Measurements from ENCODE around the gene TRAPPC2B. TPM values are rescaled to one million over a fixed set of nuclear protein-coding genes. Genes with fewer than 3 reads are reported as not detected.

The TRAPPC2B gene
- total and polyA plus RNA-seq, 3 donors from 2014 or later, result 24.0 to 31.2 (median 30.2) TPM

GRCh38 chr19:57327993-57328392, 35.4 kb upstream of the TRAPPC2B start:
- H3K4me3 ChIP-seq, result no peak overlapping the region
- no peak for TF ChIP-seq POLR2A (IDR thresholded peaks at IDR 0.05)
- TF ChIP-seq, protein P1, sequence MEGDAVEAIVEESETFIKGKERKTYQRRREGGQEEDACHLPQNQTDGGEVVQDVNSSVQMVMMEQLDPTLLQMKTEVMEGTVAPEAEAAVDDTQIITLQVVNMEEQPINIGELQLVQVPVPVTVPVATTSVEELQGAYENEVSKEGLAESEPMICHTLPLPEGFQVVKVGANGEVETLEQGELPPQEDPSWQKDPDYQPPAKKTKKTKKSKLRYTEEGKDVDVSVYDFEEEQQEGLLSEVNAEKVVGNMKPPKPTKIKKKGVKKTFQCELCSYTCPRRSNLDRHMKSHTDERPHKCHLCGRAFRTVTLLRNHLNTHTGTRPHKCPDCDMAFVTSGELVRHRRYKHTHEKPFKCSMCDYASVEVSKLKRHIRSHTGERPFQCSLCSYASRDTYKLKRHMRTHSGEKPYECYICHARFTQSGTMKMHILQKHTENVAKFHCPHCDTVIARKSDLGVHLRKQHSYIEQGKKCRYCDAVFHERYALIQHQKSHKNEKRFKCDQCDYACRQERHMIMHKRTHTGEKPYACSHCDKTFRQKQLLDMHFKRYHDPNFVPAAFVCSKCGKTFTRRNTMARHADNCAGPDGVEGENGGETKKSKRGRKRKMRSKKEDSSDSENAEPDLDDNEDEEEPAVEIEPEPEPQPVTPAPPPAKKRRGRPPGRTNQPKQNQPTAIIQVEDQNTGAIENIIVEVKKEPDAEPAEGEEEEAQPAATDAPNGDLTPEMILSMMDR (IDR thresholded peaks at IDR 0.05), result no peak
- H3K36me3 ChIP-seq (ENCODE audit: low read depth, missing control alignments), result no peaks in the 10 kb centered on the region
- no peaks in the 10 kb centered on the region for H3K27me3 ChIP-seq
- intact Hi-C loops (cut with DNase I; ENCODE audit: low total_unique reads), result no loop called here
- no peaks in the 10 kb centered on the region for H3K4me1 ChIP-seq
- no peak for DNase-seq
- 94 to 99% methylated on average over 8 of the region's 8 CpGs for WGBS, 2 donors
- no peak overlapping the region for H3K27ac ChIP-seq
- no peaks in the 10 kb centered on the region for H3K9me3 ChIP-seq

DNA sequence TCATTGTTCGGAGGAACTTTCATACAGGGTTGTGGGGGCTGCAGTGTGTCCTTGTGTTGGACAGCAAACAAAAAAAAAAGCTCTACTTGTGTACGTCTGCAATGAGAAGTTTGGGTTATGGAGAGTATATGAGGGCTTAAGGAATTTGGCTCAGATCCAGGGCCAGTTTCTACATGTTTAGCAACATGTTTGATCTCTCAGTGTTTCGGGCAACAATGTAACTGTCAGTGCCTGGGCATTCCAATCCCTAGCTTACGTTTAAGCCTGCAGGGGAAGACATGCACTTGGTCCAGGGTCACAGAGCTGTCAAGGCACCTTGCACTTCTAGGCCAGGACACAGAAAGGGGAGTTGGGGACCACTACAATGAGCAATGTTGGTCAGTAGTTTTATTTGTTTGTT, 29.2 kb upstream of the TRAPPC2B start:
- TF ChIP-seq, protein P1 (IDR thresholded peaks at IDR 0.05), result no peak
- TF ChIP-seq POLR2A (IDR thresholded peaks at IDR 0.05), result no peak
- 53 to 64% methylated on average over 4 of the region's 4 CpGs for WGBS, 2 donors
- H3K4me1 ChIP-seq, result no peaks in the 10 kb centered on the region

DNA sequence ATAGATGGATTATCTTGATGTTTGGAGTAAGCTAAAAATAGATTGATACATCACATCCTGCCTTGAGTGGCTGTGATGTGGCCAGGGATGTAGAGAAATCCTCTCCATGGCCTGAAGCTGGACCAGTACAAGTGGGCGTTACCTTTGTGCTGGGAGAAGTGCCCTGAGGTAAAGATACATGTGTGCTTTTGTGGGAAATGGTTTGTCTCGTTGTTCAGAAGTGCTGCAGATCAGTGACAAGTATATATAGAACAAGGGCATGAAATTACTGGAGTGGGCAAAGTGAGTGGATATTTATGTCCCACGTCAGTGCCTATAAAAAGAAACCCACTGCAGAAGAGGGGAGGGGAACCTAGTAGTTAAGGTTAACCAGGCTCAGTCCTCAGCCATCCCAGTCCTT, 24.5 kb upstream of the TRAPPC2B start:
- H3K27ac ChIP-seq, result no peak overlapping the region
- no peaks in the 10 kb centered on the region for H3K4me1 ChIP-seq
- no peaks in the 10 kb centered on the region for H3K36me3 ChIP-seq (ENCODE audit: low read depth, missing control alignments)
- DNase-seq, result no peak
- H3K27me3 ChIP-seq, result no peaks in the 10 kb centered on the region
- H3K4me3 ChIP-seq, result no peak overlapping the region
- no peak for TF ChIP-seq POLR2A (IDR thresholded peaks at IDR 0.05)
- TF ChIP-seq, protein P1 (IDR thresholded peaks at IDR 0.05), result no peak
- intact Hi-C loops (cut with DNase I; ENCODE audit: low total_unique reads), result no loop called here
- WGBS, 2 donors, result 73 to 78% methylated on average over 3 of the region's 3 CpGs
- H3K9me3 ChIP-seq, result no peaks in the 10 kb centered on the region

More for the DNA sequence above, 29.2 kb upstream of the TRAPPC2B start:
- no peaks in the 10 kb centered on the region for H3K36me3 ChIP-seq (ENCODE audit: low read depth, missing control alignments)
- H3K27me3 ChIP-seq, result no peaks in the 10 kb centered on the region
- H3K9me3 ChIP-seq, result no peaks in the 10 kb centered on the region
- intact Hi-C loops (cut with DNase I; ENCODE audit: low total_unique reads), result no loop called here
- no peak overlapping the region for H3K27ac ChIP-seq
- H3K4me3 ChIP-seq, result no peak overlapping the region
- peak; percentile 64 for DNase-seq

- Histone ChIP-seq H3K27ac (no peak overlapping the region), H3K4me3 (no peak overlapping the region), H3K4me1 (no peaks in the 10 kb centered on the region), H3K27me3 (no peaks in the 10 kb centered on the region), H3K36me3 (ENCODE audit: low read depth, missing control alignments) (no peaks in the 10 kb centered on the region), H3K9me3 (no peaks in the 10 kb centered on the region)
- intact Hi-C loops (cut with DNase I; ENCODE audit: low total_unique reads), result no loop called here
- TF ChIP-seq, protein P1 (IDR thresholded peaks at IDR 0.05), result no peak
- TF ChIP-seq POLR2A (IDR thresholded peaks at IDR 0.05), result no peak
- 80 to 81% methylated on average over 6 of the region's 6 CpGs for WGBS, 2 donors
- no peak for DNase-seq
Observed at GRCh38 chr19:57342582-57342981, 20.8 kb upstream of the TRAPPC2B start.

GRCh38 chr19:57348136-57348535, 15.2 kb upstream of the TRAPPC2B start:
- Histone ChIP-seq H3K9me3 (no peaks in the 10 kb centered on the region), H3K27ac (no peak overlapping the region), H3K36me3 (ENCODE audit: low read depth, missing control alignments) (no peaks in the 10 kb centered on the region), H3K27me3 (no peaks in the 10 kb centered on the region), H3K4me3 (no peak overlapping the region), H3K4me1 (peaks cover 6% of the 10 kb centered on the region)
- TF ChIP-seq, protein P1 (IDR thresholded peaks at IDR 0.05), result no peak
- no peak for TF ChIP-seq POLR2A (IDR thresholded peaks at IDR 0.05)
- DNase-seq, result no peak
- 65 to 67% methylated on average over 3 of the region's 3 CpGs for WGBS, 2 donors
- intact Hi-C loops (cut with DNase I; ENCODE audit: low total_unique reads), result no loop called here

Data from testis (tissue), 3 donors.